Jurkat, Clone E6-1 (cell line): Measurements from ENCODE around the gene GPAM.
A peak's percentile ranks its signal among the peaks of the same experiment; 100 is the strongest.
"Not testable (repeated sequence)": the region's sequence is repeated elsewhere in the genome, so short reads cannot be mapped to it uniquely, and the experiment has no call there.

Source experiments
- DNase-seq: peaks from one replicate; pipeline ENCODE4 v3.0.0-alpha.2; 2011; ENCODE audit warnings: low read depth, low spot score
- H3K4me3 ChIP-seq: 2 replicates; pipeline ENCODE4 v1.5.1; 2011; ENCODE audit warnings: mild to moderate bottlenecking, low read length, control low read depth, moderate library complexity

The GPAM gene

DNA sequence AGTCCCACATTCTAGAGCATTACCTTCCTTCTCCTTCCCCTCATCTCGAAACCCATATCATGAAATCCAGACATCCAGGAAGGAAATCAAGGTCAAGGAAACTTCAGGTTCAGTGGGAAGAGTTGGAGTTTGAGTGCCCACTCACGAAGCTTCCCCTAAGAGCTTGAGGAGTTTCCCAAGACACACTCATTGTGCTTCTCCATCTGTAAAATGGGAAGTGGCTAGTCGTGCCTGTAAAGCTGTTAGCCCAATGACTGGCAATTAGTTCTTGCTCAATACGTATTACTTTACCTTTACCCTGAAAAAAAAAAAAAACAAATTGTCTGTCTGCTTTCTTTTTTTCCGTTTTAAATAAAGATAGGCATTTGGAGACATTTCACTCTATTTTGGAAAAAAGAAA is 42.3 kb downstream of the GPAM start:
- DNase-seq, result no peak
- no peak overlapping the region for H3K4me3 ChIP-seq

- peak; percentile 69 for DNase-seq
- H3K4me3 ChIP-seq, result no peak overlapping the region
These were observed 43.2 kb downstream of the GPAM start for GRCh38 chr10:112140110-112140970.

- H3K4me3 ChIP-seq, result no peak overlapping the region
- DNase-seq, result no peak
These were observed 44.4 kb downstream of the GPAM start for GRCh38 chr10:112139176-112139575.

DNA sequence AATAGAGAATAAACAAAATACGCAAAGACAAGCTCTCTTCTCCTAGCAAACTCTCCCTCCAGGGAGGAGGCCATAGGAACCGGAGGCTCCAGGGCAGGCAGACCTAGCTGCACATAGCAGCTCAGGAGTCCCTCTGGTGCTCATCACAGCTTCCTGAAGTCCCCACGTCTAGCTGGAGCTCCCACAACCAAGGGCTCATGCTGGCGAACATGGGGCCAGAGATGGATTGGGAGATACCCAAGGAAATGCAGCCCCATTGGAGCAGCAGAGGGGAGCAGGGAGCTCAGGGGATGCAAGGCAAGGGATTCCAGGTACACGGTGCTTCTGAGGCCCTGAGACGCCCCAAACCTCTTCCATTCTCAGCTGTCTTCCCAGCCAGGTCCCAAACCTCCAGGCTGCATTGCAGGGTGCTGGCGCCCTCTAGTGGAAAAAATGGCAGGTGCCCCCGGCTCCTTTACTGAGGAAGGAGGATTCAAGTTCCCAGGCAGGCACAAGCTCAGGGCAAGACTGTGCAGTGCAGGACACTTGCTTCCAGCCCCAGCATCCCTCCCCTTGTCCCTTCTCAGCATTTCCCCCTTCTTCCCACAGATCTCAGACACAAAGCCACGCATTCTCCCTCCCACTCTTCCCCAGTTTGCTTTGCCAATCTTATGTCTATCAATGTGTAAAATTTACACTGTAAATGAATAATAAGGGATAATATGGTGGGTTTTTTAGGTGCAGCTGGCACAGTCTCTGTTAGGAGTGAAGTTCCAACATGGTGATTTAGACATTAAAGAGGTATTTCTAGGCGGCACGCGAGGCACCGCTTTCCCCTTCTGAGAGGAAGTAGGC is 46.2 kb downstream of the GPAM start:
- no peak overlapping the region for H3K4me3 ChIP-seq
- peak; percentile 39 for DNase-seq

- no peak for DNase-seq
- H3K4me3 ChIP-seq, result no peak overlapping the region
These were observed 46.9 kb downstream of the GPAM start for GRCh38 chr10:112136486-112137153.

GRCh38 chr10:112135604-112136003 is 48.0 kb downstream of the GPAM start:
- H3K4me3 ChIP-seq, result no peak overlapping the region
- DNase-seq, result no peak

DNA sequence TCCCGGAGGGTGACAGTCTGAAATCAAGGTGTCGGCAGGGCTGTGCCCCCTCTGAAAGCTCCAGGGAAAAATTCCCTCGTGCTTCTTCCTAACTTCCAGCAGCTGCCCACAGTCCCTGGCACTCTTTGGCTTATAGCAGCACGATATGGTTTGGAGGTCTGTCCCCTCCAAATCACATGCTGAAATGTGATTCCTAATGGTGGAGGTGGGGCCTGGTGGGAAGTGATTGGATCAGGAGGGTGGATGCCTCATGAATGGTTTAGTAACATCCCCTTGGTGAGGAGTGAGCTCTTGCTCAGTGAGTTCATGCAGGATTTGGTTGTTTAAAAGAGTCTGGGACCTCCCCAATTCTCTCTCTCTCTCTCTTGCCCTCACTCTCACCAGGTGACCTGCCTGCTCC is 51.1 kb downstream of the GPAM start:
- no peak overlapping the region for H3K4me3 ChIP-seq
- no peak for DNase-seq

DNA sequence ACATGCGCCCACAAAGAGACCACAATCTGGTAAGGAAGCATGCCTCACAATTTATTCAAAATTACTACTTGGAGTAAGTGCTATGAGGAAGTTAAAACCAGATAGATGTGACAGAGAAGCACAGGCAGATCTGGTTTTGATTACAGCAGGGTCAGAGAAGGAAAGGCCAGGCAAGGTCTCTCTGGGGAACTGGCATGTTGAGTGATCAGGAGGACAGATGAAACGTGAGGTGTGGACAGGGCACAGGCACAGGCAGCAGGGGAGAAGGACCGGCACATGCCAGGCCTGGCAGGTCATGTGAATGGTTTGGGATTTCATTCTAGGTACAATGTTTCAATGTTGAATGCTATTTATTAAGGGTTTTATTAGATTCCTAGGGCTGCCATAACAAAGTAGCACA is 51.6 kb downstream of the GPAM start:
- no peak overlapping the region for H3K4me3 ChIP-seq
- no peak for DNase-seq

- no peak for DNase-seq
These were observed 52.2 kb downstream of the GPAM start for GRCh38 chr10:112131346-112131745.

DNA sequence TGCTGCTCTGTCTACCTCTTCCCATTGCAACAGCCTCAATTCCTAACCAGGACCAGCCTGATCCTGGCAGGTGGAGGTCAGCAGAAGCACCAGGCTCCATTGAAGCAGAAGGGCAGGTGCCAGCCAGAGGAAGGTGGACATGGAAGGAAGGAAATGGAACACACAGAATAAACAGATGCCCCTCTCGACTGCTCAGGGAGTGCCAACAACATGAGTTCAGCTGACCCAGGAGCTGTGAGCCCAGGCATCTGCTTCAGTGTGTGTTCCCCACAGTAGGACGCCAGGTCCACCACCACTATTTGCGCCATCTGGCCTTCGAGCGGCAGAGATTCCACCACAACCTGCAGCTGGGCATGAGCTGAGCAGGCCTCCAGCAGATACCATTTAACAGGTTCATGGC is 56.7 kb downstream of the GPAM start:
- H3K4me3 ChIP-seq, result no peak overlapping the region
- no peak for DNase-seq

More at GRCh38 chr10:112131346-112131745, 52.2 kb downstream of the GPAM start:
- H3K4me3 ChIP-seq, result no peak overlapping the region

GRCh38 chr10:112126172-112126571 is 57.4 kb downstream of the GPAM start:
- DNase-seq, result no peak
- H3K4me3 ChIP-seq, result no peak overlapping the region

DNA sequence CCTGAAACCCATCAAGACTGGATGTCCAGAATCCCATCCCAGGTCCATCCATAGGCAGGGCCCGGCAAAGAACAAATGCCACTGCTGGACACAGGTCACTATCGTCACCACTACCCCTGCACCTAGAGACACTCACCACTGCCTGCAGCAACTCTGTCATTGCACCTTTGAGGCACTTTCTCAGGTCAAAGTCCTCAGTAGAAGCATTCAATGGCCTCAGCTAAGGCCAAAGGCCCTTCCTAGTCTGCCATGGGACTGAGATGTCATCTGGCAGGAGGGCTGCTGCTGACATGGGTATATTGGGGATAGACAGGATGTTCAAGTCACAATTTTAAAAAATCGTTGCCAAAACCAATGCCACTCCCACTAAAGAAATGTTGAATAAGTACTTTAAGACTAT is 58.7 kb downstream of the GPAM start:
- no peak overlapping the region for H3K4me3 ChIP-seq
- no peak for DNase-seq

DNA sequence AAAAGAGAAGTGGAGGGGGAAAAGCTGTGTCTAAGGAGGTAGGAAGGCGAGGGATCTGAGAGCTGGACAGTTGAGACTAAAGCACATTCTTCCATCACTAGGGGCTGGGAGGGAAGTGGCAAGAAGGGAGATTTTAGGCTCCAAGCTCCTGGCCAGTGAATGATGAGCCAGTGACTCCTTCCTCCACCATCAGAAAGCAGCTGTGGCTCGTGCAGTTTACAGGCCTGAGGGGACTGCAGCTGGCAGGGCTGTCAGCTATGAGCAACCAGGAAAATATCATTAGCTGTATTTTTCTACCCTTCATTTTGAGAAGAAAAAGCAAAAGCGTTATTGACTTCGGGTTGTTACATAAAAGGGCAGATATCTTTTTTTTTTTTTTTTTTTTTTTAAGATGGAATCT is 60.7 kb downstream of the GPAM start:
- H3K4me3 ChIP-seq, result no peak overlapping the region
- no peak for DNase-seq

DNA sequence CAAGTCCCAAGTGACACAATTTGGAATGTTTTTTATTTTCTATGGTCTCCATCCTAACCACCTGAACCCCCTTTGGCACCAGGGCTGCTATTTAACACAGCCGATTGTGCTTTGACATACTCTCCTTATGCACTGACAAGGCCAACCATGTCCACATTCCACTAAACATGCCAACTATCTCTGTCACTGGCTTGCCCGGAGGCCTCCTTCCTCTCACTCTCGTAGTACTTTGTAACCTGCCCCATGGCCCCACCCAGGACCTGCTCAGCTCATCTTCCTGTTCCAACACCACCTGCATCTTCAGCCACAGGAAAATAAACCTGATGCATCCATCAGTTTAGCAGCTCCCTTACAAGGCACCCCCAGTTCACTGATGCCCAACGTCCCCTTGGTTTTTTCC is 63.1 kb downstream of the GPAM start:
- no peak for DNase-seq
- H3K4me3 ChIP-seq, result no peak overlapping the region

DNA sequence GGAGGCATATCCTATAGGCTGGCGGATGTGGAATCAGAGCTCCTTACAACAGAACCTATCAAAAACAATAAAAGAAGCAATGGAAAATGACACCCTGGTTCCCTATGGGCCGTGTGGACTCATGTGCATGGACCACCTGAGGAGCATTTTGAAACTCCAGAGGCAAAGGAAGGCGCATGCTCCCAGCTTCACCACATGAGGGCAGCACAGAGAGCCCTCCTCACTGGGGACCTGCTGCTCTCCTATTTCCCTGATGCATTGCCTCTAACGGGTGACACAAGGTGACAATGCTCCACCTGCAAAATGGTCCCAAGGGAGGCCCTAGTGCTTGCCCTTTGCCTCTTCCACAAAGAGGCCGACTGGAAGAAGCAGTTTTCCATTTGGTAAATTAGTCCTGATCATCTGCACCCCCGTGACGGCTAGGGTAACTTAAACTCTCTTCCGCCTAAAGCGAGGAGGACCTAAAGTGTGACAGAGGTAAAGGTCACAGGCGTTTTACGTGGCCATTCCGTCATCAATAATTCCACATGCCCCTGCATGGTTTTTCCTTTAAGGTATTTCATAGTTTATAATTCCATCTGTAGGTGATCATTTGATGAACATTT is 67.7 kb downstream of the GPAM start:
- H3K4me3 ChIP-seq, result no peak overlapping the region
- peak; percentile 28 for DNase-seq

DNA sequence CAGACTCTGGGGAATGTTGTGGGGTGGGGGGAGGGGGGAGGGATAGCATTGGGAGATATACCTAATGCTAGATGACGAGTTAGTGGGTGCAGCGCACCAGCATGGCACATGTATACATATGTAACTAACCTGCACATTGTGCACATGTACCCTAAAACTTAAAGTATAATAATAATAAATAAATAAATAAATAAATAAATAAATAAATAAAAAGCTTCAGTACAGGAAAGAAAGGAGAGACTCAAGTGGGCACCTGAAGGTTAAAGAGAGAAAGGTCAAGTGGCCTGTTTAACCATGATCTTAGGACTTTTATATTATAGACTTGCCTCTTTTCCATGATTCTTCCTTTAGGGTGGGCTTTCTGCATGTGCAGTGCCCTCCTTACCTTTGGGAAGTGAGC is 73.8 kb downstream of the GPAM start:
- not testable (repeated sequence) for DNase-seq, H3K4me3 ChIP-seq
